Peyer's patch (tissue), 4 donors: Measurements from ENCODE around the gene RNU1-3.
"Not testable (repeated sequence)": the region's sequence is repeated elsewhere in the genome, so short reads cannot be mapped to it uniquely, and the experiment has no call there.

Source experiments
- POLR2A ChIP-seq, 2 donors: fragments of 450-650 bp; IDR thresholded peaks; one replicate each; pipeline ENCODE4 v1.5.1; 2017; ENCODE audit warnings: antibody characterized with exemption in 2 of 2, mild to moderate bottlenecking in 2 of 2, moderate library complexity in 2 of 2
- TF ChIP-seq, protein P1 (sequence below), 6 experiments: fragments of 450-650 bp in 4 of 6; fragments of 200-600 bp in 2 of 6; sonication (generic) in 1 of 6; IDR thresholded peaks; one replicate each; pipeline ENCODE4 v1.5.1; 2017 to 2019; ENCODE audit warnings: antibody characterized with exemption in 6 of 6, mild to moderate bottlenecking in 3 of 6, moderate library complexity in 1 of 6

DNA sequence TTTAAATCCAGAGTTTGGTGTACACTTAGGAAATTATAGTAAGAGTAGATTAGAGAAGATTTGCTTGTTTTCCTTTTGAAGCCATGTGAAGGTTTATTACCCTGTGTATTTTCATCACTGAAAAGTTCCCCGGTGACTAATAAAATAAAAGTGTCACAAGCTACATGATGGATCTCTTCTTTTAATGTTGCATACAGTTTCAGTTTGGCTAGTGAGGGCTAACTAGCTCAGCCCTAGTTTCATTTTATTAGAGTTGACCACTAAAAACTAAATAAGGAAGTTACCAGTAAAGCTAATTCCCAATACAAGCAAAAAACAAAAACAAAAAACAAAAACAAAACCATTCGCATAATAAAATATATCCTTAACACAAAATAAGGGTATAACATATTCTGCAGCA is 17.4 kb upstream of the RNU1-3 start:
- TF ChIP-seq, protein P1, sequence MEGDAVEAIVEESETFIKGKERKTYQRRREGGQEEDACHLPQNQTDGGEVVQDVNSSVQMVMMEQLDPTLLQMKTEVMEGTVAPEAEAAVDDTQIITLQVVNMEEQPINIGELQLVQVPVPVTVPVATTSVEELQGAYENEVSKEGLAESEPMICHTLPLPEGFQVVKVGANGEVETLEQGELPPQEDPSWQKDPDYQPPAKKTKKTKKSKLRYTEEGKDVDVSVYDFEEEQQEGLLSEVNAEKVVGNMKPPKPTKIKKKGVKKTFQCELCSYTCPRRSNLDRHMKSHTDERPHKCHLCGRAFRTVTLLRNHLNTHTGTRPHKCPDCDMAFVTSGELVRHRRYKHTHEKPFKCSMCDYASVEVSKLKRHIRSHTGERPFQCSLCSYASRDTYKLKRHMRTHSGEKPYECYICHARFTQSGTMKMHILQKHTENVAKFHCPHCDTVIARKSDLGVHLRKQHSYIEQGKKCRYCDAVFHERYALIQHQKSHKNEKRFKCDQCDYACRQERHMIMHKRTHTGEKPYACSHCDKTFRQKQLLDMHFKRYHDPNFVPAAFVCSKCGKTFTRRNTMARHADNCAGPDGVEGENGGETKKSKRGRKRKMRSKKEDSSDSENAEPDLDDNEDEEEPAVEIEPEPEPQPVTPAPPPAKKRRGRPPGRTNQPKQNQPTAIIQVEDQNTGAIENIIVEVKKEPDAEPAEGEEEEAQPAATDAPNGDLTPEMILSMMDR (IDR thresholded peaks at IDR 0.05): not testable (repeated sequence)
- not testable (repeated sequence) for TF ChIP-seq POLR2A (IDR thresholded peaks at IDR 0.05)
